GM18858 (cell line): ENCODE data around the gene UNC5C.

ENCODE experiments used
- ATAC-seq: cut with Tn5 transposase; IDR thresholded peaks from one replicate; pipeline ENCODE4 v1.9.1; 2021; ENCODE audit not compliant: unreplicated experiment

Gene UNC5C

DNA sequence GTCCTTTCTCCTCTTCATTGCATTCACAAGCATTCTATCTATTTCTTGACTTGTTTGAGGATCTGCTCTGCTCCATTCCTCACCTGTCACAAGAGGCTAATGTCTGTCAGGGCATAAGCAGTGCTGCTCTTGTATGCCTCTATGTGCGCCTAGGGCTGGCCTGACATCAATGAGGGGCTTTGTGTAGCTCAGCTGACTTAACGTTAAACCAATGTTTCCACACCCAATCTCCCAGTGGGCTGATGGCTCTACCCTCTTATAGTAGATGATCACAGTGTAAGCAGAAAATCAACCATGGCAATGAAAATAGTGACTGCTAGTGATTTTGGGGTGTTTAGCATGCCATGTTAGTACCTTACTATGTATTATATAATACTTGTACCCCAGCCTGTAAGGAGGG is 139.0 kb downstream of the UNC5C start:
- no peak for ATAC-seq

DNA sequence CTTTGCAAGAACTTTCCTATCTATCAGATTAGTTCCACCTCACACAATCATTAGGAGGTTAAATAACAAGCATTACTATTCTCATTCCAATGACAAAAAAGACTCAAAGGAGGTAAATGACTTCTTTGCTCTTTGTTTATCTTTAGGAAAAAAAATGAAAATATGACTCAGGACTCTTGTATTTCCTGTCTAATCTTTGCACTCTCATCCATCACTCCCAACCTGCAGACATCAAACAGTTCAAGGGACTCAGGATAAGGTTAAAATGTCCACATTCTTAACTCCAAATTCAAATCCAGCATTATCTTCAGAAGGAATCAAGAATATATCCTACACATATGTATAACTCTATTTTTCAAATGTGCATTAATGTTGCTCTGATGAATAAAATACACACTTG is 139.6 kb downstream of the UNC5C start:
- ATAC-seq: no peak

DNA sequence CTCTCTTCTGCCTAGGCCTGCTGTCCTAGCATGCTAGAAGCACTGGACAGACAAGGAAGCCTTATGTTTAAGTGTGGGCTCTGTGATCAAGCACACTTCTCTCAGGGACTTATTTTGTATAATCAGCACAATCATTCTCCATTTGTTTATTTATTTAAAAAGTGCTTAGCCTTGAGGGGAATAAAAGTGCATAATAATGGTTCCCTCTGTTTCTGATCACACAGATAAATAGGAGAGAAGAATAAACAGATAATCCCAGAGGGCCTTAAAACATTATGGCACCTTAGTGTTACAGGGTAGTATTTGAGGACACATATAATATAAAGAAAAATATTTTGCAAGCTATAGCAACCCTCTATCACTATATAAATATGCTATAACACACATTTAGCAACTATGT is 146.5 kb downstream of the UNC5C start:
- ATAC-seq: no peak

DNA sequence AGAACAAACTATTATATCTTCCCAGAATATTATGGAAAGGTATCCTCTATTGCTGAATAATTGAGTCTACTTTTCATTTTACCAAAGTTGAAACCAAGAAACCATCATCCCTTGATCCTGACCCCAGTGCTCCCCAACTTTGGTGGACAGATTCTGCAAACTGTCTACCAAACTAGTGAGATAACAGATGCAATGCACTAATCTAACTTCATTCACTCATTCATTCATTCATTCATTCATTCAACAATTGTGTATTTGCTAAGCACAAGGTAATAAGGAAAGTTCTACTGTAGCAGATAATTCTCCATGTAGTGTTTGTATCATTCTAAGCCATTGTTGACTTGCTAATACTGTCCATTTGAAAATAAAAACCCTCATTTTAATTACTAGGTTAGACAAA is 150.6 kb downstream of the UNC5C start:
- no peak for ATAC-seq

DNA sequence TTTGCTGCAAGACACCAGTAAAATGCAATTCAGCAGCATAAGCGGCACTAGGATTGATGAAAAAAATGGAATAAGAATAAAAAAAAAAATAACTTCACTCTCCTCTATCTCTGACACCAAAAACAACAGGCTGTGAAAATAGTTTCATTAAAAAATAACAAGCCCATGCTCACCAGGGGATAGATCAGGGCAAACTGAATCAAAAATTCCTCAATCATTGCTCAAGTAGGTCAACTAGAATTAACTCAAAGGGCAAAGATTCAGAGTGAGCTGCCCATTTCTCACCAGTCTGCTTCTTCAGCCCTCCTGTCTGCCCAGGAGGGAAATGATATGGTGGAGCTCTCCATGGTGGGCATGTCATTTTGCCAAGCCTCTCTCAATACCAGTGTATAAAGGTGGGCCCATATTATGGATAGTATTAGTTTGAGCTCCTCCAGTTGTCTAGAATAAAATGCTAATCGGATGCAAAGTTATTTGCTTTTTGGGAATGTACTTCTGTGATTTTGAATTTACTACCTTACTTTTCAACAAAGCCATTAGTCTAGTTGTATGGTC is 153.9 kb downstream of the UNC5C start:
- ATAC-seq: no peak

DNA sequence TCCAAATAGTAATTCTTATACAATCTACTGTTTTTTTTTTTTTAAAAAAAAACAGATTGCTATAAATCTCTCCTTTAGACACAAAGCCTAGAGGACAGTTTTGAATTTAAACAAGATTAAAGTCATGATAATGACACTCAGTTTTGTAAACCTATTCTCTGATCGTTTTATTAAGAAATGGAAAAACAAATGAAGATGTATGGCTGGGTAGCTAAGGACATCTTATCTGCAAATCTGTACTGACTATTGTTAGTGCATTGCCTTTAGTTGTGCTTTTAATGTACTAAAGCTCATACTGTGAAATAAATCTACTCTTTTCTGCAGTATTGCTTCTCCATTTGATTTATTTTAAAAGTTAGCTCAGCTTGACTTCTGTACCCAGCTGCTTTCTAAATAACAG is 155.0 kb downstream of the UNC5C start:
- no peak for ATAC-seq

DNA sequence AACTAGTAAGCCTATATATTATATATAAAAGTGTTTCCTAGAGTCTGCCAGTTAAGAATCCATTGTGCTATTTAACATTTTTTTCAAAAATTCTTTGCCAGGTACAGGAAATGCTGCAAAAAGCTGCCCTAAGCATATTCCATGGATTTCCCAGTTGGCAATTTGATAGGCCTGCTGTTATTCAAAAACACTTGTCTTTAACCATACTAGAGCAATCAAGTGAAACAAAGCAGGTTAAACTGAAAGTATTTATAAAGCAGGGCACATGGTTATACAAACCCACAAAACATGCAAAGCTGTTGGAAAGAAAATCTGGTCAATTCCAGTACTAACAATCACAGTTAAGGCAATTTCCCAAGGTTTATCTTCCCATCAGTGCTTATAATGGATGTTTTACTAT is 159.9 kb downstream of the UNC5C start:
- no peak for ATAC-seq

DNA sequence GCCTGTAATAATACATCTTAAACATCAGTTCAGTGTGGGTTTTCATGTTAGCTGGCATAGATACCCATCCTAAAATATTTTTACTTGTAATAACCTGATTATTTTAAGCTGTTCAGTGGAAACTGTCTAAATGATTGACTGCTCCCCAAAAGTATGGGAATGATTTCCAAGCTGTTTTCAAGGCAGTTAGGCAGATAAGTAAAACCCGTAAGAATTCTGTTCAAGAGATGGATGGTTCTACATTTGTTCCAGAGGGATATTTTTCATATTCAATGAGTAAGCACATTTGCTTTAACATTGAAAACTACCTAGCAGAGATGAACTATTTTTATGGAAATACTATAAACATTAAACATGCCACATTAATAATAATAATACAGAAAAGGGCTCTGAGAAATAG is 161.1 kb downstream of the UNC5C start:
- ATAC-seq: no peak

DNA sequence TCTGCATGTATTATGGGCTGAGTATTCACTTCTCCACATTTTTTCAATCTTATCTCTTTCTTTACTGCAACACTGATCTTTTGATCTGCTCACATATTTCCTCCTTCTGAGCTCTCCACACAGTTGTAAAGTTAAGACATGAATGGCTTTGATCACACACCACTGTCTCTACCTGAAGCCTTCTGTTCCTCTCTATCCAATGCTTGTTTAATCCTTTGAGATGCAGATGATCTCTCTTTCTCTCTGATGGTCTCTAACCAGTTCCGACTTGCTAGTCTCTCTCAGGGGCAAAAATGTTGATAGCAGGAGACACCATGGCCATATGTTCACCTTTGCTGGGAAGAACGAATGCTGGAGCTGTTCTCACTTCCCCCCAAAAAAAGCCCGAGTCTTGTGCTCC is 162.4 kb downstream of the UNC5C start:
- ATAC-seq: no peak

DNA sequence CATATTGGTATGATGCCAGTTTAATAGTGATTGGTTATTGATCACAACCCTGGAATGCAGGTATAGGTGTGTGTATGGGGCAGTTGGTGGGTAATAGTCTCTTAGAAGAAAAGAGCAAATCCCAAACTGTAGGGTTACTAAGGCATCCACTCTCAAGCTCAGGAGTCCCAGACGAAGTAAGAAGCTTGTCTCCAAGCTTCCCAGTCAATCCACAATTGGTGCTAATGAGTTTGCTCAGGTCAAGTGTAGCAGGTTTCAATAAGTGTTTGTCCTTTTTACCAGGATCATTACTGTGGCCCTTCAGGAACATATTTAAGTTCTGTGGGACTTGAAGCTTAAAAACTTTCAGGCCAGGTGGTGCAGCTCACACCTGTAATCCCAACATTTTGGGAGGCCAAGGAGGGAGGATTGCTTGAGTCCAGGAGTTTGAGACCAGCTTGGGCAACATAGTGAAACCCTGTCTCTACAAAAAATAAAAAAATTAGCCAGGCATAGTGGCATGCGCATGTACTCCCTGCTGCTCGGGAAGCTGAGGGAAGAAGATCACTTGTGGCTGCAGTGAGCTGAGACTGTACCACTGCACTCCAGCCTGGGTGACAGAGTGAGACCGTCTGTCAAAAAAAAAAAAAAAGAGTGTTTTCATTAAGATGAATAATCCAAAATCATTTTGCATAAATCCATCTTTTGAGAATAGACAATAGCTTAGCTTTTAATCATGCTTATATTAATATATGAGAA is 166.8 kb downstream of the UNC5C start:
- no peak for ATAC-seq

DNA sequence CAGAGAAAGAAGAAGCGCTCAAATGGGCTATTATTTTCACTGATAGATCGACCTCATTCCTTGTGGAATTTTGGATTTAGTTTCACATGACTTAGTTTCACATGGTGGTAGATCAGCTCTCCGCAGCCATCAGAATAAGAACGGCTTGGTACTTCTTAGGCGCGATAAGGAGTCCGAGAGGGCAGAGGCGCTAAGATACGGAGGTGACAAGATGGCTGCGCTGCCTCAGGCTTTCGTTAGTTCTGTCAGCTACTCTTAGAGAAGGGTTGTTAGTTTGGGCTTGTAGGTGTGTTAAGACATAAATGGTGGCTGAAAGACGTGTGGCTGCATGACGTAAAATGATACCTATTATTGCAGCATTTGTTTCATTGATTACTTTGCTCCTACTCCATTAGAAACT is 169.1 kb downstream of the UNC5C start:
- ATAC-seq: no peak

DNA sequence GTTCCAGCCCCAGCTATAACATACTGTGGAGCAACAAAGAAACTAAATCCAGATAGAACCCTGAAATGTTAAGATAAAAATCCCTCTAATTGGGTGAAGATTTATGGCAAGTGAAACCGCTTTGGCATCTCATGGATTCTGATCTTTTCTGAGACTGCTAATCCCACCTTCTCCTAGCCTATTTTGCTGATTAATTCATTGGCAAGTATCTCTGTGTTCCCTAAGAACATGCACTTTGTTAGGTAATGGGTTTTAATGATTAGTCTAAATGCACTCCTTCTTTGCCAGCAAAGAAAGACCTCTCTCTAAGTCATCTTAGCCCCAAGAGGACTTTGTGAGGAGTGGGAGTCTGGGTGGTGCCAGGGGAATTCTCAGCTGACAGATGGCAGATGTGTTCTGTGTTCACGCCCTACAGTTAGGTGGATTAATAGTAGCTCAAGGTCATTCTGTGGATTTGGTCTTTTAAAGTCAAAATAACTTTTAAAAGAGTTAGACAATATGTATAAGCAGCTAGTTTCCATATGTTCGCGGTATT is 171.3 kb downstream of the UNC5C start:
- ATAC-seq: no peak

DNA sequence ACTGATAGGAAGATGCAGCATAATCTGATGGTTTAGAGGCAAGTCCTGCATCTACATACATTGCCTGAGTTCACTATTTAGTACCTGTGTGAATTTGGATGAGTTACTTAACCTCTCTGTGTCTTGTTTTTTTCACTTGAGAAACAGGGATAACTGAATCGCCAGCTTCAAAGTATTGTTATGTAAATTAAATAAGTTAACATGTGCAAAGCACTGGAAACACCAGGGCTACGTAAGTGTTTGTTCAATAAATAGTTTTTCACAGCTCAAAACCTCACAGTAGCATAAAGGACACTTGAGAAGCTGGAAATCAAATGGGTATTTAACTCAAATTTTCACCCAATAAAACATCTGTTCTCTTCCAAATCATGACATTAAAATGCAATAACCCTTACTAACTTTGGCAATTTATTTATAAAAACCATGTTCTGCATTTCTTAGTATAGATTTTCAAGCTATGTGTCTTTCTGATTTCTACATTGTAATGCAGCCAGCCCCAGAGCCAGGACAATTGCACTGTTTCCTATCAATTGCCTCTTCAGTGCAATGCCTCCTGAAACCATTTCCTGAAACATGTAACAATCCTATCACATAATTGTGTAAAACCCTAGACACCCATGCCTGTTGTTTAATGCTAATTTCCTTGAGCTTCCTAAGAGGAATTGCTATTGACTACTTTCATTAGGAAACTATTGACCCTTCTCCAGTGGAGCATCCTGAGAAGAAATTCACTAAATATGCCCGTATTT is 177.1 kb downstream of the UNC5C start:
- ATAC-seq: no peak

DNA sequence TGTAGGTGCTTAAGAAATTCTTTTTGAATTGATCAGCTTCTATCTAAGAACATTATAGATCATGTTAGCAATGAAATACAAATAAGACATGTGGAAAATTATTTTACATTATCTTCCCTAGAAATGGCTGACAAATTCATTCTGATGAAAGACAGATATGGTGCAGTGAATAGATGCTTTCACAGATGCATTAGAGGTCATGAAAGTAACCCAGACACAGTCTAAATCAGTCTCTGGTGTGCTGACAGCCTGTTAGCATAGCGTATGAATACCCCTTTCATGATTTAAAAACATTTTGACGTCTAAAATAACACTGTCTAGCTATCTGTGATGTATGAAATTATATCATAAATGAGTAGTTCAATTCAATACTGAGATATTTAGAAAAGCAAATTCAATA is 180.9 kb downstream of the UNC5C start:
- no peak for ATAC-seq

DNA sequence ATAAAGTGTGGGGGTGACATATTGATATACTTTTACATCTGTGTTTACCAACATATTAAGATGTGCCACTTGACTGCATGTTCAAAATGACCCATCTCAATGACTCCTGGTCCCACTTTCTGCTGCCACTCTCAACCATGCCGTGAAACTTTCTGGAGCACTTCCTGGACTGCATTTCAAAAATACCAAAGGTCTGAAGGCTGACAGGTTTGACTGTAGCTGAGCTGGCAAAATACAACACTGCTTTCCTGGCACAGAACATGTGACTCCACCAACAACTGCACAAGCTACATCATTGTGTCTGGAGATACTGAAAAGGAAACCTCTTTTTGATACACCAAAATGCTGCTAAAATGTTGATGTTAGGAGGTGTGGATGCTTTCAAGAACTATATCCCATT is 184.8 kb downstream of the UNC5C start:
- no peak for ATAC-seq

DNA sequence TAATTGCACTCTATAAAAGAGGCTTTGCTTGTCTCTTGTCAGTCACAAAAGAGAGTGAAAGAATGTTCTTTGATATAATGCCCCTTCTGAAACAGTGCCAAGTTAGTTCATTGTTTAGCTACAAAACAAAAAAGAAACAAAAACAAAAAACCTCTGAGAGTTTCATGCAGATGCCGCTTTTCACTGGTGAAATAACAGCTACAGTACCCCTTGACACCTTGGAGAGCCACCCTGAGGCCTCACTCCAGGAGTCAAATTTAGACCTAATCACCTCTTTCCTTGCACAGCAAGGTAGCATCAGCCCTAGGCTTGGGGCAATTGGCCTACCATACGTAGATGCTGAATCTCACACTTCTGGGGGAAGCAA is 185.2 kb downstream of the UNC5C start:
- no peak for ATAC-seq

DNA sequence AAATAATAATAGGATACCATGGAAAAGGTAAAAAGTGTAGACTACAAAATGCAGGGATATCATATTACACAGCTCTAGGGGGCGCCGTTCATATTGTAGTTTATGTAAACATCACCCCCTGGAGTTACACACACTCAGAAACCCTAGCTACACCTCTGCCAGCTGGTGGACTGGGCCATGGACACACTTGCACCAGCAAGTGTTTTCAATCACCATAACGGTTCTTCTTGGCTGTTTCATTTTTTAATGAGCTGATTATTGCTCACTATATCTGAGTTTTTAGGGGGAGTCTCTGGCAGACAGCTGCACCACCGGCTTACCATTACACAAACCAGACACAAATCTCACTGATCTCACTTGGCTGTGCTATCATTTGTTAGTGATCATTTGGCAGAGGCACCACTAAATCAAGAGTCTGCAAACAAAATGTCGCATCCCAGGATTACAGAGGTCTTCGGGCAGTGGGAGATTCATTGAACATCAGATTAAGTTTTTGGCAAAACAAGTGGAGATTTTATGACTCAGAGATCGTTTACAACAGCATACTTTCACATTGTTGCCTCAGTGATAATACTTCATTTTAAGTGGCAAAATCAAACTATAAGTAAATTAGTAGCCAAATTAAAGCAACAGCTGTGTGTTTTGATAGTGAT is 185.7 kb downstream of the UNC5C start:
- no peak for ATAC-seq

DNA sequence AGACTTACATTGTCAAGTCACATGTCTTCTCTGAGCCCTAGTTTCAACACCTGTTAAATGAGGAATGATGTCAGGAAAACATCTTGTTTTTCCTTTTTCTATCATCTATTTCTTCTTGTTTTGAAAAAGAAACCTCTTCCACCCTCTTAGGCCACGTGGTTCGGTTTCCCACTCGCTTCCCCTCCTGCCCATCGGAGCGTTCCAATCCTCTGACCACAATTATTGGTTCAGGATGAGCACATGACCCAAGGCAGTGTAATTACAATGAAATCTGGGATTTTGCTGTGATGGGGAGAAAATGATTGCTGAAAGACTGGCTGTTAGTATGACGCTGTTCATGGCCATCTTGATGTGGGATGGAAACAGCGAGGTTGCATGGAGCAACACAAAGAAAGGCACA is 186.7 kb downstream of the UNC5C start:
- no peak for ATAC-seq

DNA sequence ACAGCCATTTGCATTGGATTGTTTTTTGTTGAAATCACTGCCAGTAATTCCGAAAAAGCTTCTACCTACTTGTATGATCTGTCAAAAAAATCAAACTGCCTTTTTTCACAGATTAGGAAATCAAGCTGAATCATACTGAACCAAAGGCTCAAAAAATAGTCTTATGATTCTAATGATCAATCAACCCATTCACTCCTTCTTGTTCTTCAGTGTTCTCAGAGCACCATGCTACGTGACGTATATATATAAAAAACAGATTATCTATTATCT is 187.1 kb downstream of the UNC5C start:
- ATAC-seq: no peak

DNA sequence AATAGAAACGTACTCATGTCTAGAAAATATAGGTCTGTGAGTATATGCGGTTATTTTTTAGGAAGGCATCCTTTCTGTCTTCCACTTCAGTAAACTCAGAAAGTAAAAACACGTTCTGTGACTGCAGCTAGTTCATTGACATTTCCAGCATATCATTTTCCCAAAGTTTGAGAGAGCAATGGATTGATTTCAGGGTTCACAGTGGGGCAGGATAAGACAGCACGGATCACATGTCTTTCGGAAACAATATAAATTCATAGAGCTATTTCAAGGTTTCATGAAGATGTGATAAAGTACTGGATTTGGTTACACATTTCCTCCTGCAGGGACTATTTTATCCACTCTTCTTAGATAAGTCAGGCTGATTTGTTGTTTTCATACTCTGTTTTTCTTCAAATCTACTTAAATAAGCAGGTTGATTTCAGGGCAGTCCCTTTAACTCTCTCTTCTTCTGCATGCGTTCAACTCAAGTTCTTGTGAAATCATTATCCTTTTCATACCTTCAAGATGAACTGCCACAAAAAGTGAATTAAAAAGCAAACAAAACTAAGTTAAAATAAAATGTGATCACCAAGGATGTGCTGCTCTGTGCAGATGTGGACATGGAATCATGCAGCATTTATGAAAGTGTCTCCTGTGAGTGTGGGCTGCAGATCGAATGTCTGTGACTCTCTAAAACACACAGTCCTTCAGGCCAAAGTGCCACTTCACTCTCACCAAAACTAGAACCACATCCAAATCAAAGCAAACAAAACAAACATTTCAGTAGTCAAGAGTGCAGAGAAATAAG is 187.7 kb downstream of the UNC5C start:
- no peak for ATAC-seq

DNA sequence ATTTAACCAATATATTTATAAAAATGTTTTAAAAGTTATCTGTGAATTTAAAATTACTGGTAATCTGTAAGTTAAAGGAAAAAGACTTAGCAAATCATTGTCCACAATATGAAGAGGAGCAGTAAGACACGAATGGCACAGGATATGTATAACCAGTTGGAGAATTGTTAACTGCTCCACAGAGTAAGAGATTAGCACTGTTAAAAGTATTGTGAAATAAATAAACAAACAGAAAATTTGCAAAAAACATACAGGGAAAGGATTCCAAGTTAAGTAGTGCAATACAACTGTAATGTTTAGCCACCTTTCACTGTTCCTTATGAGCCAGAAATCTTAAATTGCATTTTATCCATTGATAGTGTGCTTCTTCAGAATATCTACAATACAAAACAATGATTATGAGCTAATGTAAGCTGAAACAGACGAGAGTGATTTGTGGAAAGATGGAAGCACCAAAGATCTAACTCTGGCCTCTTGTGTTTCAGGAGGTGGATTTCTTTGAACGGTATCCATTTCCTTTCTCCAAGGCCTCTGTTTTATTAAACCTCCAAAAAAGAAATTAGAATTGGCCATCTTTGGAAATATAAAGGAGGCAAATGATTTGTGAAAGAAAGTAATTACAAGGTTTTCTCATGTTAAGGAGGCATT is 188.4 kb downstream of the UNC5C start:
- ATAC-seq: no peak
